ENCODE measurements around the gene GPC5.
A peak's percentile ranks its signal among the peaks of the same experiment; 100 is the strongest.

GPC5 gene

GRCh38 chr13:91965511-91965910 lies 567.1 kb downstream of the GPC5 start:
- DNase-seq (ENCODE audit: low spot score): no peak

GRCh38 chr13:91978571-91978970 lies 580.1 kb downstream of the GPC5 start:
- DNase-seq (ENCODE audit: low spot score): no peak

- DNase-seq (ENCODE audit: low spot score): no peak
Measured at GRCh38 chr13:91986761-91987483, 588.5 kb downstream of the GPC5 start.

GRCh38 chr13:91988331-91988730 lies 589.9 kb downstream of the GPC5 start:
- DNase-seq (ENCODE audit: low spot score): no peak

GRCh38 chr13:92012787-92013186 lies 614.4 kb downstream of the GPC5 start:
- DNase-seq (ENCODE audit: low spot score): no peak

GRCh38 chr13:92017737-92018136 lies 619.3 kb downstream of the GPC5 start:
- no peak for DNase-seq (ENCODE audit: low spot score)

- no peak for DNase-seq (ENCODE audit: low spot score)
Measured at GRCh38 chr13:92028695-92029094, 630.3 kb downstream of the GPC5 start.

GRCh38 chr13:92029641-92030040 lies 631.2 kb downstream of the GPC5 start:
- DNase-seq (ENCODE audit: low spot score): no peak

GRCh38 chr13:92038905-92039304 lies 640.5 kb downstream of the GPC5 start:
- DNase-seq (ENCODE audit: low spot score): no peak

- DNase-seq (ENCODE audit: low spot score): no peak
Measured at GRCh38 chr13:92042522-92042921, 644.1 kb downstream of the GPC5 start.

- no peak for DNase-seq (ENCODE audit: low spot score)
Measured at GRCh38 chr13:92044351-92044750, 645.9 kb downstream of the GPC5 start.

- DNase-seq (ENCODE audit: low spot score): peak; percentile 8
Measured at GRCh38 chr13:92054389-92054788, 656.0 kb downstream of the GPC5 start.

GRCh38 chr13:92074658-92075057 lies 676.2 kb downstream of the GPC5 start:
- DNase-seq (ENCODE audit: low spot score): no peak

GRCh38 chr13:92097337-92097903 lies 699.0 kb downstream of the GPC5 start:
- DNase-seq (ENCODE audit: low spot score): no peak

GRCh38 chr13:92101801-92102200 lies 703.4 kb downstream of the GPC5 start:
- no peak for DNase-seq (ENCODE audit: low spot score)

- DNase-seq (ENCODE audit: low spot score): no peak
Measured at GRCh38 chr13:92103689-92104153, 705.3 kb downstream of the GPC5 start.

- no peak for DNase-seq (ENCODE audit: low spot score)
Measured at GRCh38 chr13:92122186-92122853, 723.9 kb downstream of the GPC5 start.

GRCh38 chr13:92126399-92126798 lies 728.0 kb downstream of the GPC5 start:
- no peak for DNase-seq (ENCODE audit: low spot score)

GRCh38 chr13:92135509-92135908 lies 737.1 kb downstream of the GPC5 start:
- no peak for DNase-seq (ENCODE audit: low spot score)

GRCh38 chr13:92136449-92137155 lies 738.2 kb downstream of the GPC5 start:
- DNase-seq (ENCODE audit: low spot score): no peak

GRCh38 chr13:92137520-92137919 lies 739.1 kb downstream of the GPC5 start:
- DNase-seq (ENCODE audit: low spot score): no peak

GRCh38 chr13:92143766-92144165 lies 745.3 kb downstream of the GPC5 start:
- no peak for DNase-seq (ENCODE audit: low spot score)

- DNase-seq (ENCODE audit: low spot score): no peak
Measured at GRCh38 chr13:92150606-92151005, 752.2 kb downstream of the GPC5 start.
